GM12872 (cell line): ENCODE measurements around the gene PTPN13.

Experiments used
- CTCF ChIP-seq: IDR thresholded peaks from 3 replicates; pipeline ENCODE4 v1.5.1; 2011; ENCODE audit warnings: low read depth, mild to moderate bottlenecking, low read length, moderate library complexity; ENCODE audit not compliant: insufficient read depth

The PTPN13 gene

DNA sequence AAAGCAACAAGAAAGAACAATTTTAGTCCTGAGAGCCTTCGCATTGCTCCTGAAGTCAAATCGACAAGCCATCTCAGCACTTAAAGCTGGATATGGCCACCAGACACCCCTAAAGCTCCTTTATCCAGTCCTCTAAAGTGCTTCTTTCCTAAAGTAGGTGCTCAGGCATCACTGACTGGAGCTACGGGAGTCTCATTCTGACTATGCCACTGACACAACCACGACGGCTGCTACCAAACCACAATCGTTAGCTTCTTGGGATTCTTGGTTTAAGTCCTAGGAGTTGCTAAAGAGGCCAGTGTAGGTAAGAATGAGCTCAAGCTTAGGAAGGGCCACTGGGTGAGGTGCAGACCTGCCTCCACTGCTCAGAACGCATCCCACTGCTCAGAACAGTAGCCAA, 254.0 kb downstream of the PTPN13 start:
- no peak for TF ChIP-seq CTCF

GRCh38 chr4:86848732-86849619, 254.9 kb downstream of the PTPN13 start, which contains the start of gene SLC10A6:
Gene SLC10A6, minus strand, starts transcription at chr4:86849384. Its CDS starts 269 bp downstream, at chr4:86849115.
- TF ChIP-seq CTCF, result no peak

DNA sequence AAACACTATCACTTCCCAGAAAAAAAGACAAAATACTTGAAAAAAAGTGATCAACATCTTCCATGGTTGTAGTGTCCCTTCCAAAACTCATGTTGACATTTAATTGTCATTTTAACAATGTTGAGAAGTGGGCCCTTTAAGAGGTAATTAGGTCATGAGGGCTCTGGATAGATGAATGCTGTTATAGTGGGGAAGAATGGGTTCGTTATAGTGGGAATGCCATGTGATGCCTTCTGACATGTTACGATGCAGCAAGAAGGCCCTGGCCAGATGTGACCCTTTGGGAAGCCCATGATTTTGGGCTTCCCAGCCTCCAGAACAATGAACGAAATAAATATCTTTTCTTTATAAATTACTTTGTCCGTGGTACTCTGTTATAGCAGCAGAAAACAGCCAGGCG, 259.1 kb downstream of the PTPN13 start:
- no peak for TF ChIP-seq CTCF

DNA sequence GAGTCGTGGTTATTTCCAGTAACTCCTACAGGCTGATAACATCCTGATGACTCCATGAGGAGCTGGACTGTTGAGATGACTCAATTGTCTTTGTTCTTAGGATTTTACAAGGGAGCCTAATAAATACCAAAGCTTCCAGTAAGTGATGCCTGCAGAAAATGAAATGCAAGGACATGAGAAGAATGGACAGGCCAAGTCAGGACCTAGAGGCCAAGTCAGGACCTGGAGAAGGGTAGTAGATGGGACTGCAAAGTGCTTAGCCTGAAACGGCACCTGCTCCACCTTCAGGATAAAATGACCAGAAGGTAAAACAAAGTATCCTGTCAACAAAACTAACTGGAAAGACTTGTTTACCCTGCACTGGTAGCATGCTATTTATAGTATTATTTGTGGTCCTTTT, 261.5 kb downstream of the PTPN13 start:
- TF ChIP-seq CTCF, result no peak

- no peak for TF ChIP-seq CTCF
These were observed 262.8 kb downstream of the PTPN13 start for GRCh38 chr4:86856896-86857295.

DNA sequence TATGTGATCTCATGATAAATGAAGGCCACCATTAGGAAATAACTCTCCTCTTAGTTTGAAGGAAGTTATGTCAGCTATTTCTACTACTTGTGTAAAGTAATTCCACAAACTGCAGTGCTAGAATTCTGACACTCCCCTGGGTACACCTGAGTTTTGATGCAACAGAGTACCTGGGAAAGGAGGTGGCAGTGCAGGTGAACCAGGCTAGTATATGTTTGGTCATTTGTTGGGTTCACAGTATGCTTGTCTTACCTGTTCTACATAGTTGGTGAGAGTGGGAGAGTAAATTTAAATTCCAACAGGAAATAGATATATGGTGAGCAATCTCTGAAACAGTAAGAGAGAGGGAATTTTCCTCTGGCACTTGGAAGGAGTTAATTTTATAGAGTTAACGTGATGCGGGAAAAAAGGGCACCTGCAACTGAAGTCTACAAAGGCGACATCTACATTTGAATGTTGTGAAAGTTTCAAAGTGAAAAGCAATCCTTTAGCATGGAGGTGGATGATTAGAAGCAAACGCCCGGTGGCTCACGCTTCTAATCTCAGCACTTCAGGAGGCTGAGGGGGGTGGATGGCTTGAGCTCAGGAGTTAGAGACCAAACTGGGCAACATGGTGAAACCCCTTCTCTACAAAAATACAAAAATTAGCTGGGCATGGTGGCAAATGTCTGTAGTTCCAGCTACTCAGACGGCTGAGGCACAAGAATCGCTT, 263.4 kb downstream of the PTPN13 start:
- no peak for TF ChIP-seq CTCF
